GM12878 (cell line): Measurements from ENCODE around the gene MYPN.

ENCODE experiments used
- RAD51 ChIP-seq: fragments of 450-650 bp; IDR thresholded peaks from 2 replicates; pipeline ENCODE4 v1.6.1; 2016; ENCODE audit warnings: moderate library complexity, mild to moderate bottlenecking, inconsistent platforms
- YY1 ChIP-seq: IDR thresholded peaks from 2 replicates; pipeline ENCODE4 v1.6.1; 2011; ENCODE audit warnings: low read depth, mild to moderate bottlenecking, low read length
- TF ChIP-seq, protein P1 (sequence below), 3 experiments: IDR thresholded peaks in 2 of 3; conservative IDR thresholded peaks in 1 of 3; 2 replicates each; pipeline ENCODE4 v1.5.1; 2011; ENCODE audit warnings: low read depth in 3 of 3, low read length in 3 of 3, mild to moderate bottlenecking in 3 of 3, control low read depth in 2 of 3, moderate library complexity in 2 of 3, inconsistent platforms in 1 of 3, mixed read lengths in 1 of 3; ENCODE audit not compliant: control insufficient read depth in 2 of 3, insufficient read depth in 1 of 3; ENCODE audit errors: extremely low read depth in 1 of 3

- TF ChIP-seq, protein P1, sequence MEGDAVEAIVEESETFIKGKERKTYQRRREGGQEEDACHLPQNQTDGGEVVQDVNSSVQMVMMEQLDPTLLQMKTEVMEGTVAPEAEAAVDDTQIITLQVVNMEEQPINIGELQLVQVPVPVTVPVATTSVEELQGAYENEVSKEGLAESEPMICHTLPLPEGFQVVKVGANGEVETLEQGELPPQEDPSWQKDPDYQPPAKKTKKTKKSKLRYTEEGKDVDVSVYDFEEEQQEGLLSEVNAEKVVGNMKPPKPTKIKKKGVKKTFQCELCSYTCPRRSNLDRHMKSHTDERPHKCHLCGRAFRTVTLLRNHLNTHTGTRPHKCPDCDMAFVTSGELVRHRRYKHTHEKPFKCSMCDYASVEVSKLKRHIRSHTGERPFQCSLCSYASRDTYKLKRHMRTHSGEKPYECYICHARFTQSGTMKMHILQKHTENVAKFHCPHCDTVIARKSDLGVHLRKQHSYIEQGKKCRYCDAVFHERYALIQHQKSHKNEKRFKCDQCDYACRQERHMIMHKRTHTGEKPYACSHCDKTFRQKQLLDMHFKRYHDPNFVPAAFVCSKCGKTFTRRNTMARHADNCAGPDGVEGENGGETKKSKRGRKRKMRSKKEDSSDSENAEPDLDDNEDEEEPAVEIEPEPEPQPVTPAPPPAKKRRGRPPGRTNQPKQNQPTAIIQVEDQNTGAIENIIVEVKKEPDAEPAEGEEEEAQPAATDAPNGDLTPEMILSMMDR (IDR thresholded peaks at IDR 0.05 in 2 of 3, conservative IDR thresholded peaks at IDR 0.05 in 1 of 3; ENCODE audit: control insufficient read depth in 2 of 3, extremely low read depth in 1 of 3, insufficient read depth in 1 of 3, low read depth in 3 of 3, low read length in 3 of 3), result no peak
- TF ChIP-seq YY1 (no peak), RAD51 (no peak)
These were observed 635 bp upstream of the MYPN start for GRCh38 chr10:68108653-68109052.
